Stimulated activated CD8-positive, alpha-beta memory T cell treated with anti-CD3 and anti-CD28 coated beads, Interleukin-7, amount 100 ng/mL, for 24 hours (primary cell): ENCODE data around the gene FEM1B.

ENCODE experiments used
- DNase-seq: peaks from one replicate; pipeline ENCODE4 v3.0.0-alpha.2; 2020; ENCODE audit warnings: low read depth

The FEM1B gene

DNA sequence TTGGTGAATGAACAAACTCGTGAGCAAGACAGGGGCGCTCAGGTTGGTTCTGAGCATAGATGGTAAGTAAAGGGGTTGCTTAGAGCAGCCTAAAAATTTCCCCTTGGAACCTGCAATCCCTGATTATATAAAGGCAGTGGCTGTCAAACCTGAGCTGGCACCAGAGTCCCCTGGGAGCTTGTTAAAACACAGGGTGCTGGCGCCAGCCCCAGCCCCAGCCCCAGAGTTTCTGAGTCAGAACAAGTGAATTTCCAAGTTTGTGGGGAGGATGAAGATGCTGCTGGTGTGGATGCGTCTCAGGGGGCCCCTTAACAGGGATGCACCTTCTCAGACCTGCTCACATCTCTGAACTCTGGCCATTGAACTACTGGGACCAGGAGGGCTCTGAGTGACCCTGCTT is 48.2 kb downstream of the FEM1B start:
- no peak for DNase-seq

DNA sequence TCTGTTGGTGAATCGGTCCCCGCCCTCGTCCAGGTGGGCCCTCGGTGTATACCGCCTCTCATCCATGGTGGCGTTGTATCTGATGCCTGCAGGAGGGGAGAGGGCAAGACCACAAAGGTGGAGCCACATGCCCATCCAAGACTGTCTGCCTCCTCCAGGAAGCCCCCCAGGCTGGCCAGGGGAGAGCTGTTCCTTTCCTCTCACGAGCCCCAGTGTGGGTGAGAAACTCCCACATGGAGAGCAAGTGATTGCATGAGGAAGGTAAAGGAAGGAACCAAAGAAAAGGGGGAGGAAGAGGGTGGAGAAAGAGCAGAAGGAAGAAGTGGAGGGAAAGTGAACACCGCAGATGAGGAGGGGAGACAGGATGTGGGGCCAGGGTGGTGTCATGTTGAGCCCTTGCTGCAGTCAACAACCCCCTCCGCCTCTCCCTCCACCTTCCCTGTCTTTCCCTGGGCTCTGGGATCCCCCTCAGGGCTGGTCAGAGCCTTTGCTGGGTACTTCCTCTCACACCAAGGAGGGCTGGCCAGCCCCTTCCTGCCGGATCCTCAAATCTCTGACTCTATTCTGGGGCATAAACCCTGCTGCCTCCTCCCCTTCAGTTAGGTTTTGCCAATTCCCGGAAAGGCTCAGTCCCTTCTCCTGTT is 49.3 kb downstream of the FEM1B start:
- no peak for DNase-seq

DNA sequence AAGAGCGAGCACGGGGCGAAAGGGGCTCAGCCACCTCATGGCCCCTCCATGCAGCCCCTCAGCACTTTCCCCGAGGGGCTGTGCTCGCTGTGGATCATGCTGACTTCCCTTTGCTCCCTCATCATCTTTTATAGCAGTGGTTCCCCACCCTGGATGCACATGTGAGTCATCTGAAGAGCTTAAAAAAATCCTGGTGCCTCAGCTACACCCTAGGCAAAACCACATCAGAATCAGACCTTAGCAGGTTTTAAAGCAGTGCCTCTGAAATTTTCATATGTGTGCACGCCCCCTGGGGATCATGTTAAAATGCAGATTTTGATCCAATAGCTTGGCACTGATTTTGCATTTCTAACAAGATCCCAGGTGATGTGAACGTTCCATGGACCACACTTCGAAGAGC is 50.9 kb downstream of the FEM1B start:
- DNase-seq, result no peak

DNA sequence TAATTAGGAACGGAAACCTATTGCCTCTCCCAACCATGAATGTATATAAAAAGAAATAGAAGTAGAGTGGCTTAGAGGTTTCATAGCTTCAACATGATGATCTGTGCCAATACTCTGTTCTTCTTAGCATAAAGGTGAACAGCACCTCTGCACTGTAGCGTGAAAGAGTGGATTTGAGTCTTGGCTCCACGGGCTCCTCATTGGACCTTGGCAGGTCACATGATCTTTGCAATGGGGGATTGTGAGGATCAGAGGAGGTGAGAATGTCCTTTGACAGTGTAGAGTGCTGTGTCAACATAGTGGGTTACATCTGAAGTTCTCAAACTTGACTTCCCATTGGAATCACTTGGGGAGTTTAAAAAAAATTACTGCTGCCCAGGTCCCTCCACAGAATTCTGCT is 51.4 kb downstream of the FEM1B start:
- DNase-seq, result no peak

DNA sequence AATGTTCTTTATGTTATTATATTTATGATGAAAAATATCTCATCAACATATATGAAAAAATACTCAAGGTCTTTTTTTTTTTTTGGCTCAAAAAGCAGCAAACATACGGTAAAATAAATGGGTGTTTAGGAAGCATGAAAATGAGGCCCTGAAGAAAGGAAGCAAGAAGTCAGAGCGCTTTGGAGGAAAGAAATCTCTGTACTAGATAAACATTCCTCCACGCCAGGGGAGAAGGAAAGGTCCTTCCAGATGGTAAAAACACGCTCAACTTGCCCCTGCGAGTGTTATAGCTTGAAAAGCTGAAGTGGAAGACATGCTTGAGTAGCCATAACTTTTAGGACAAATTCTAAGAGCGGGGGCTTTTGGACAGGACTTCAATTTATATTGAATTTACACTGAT is 52.9 kb downstream of the FEM1B start:
- no peak for DNase-seq

DNA sequence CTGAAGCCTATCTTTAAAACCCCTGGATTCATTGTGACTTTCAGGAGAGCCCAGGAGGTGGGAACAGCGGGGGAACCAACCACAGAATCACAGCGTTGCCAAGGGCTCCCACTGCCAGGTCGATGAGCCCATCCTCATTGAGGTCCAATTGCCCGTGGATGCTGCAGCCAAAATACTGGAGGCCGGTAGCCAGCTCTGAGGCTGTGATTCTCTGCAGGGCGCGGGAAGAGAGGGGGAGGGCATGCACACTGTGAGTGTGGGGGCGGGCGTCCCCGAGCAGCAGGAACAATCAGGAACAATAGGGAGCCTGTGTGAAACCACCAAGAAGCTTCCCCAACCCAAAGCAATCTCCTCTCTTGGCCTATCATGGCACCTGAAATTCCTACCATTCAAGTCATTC is 53.4 kb downstream of the FEM1B start:
- DNase-seq, result no peak

DNA sequence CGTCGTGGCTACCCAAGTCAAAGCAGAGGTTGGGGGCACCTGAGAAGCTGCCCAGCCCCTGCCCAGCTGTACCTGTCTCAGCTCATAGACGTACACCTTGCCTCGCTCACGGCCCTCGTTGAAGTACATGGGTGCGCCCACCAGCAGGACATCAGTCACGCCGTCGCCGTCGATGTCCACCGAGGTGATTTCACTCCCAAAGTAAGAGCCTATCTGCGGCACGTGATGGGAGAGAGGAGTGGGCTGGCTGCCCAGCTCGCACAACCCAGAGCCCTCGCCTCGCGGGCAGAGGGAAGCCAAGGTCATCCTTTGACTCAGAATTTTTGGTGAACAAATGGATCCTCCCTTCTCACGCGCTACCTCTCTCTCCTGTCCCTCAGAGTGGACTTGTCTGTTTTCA is 54.7 kb downstream of the FEM1B start:
- DNase-seq, result no peak

DNA sequence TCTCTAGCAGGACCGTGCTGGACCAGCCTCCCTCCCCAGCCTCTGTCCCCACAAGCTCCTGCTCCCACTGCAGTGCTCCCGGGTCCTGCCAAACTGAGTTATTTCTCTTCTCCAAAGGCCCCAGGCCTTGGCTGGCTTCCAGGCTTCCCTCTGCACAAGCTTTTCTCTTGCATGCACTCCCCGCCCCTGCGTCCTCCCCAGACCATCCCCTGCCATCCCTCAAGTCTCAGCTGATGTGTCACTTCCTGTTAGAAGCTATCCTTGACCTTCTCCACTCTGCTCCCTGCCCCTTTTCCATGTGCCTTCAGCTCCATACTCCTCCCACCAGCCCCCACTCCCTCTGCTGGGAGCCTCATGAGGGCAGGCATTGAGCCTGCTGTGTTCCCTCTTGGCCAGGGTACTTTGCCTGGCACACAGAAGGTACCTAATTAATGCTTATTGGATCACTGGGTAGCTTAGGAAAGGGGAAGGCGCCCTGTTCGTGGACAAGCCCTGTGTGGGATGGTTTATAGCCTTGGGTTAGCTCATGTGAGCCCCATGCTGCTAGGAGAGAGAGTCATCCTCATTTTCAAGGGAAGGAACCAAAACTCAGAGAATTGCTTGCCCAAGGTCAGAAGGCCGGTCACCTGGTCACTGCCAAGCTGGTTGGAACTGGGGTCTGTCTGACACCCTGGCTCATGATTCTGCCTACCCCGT is 56.4 kb downstream of the FEM1B start:
- no peak for DNase-seq

DNA sequence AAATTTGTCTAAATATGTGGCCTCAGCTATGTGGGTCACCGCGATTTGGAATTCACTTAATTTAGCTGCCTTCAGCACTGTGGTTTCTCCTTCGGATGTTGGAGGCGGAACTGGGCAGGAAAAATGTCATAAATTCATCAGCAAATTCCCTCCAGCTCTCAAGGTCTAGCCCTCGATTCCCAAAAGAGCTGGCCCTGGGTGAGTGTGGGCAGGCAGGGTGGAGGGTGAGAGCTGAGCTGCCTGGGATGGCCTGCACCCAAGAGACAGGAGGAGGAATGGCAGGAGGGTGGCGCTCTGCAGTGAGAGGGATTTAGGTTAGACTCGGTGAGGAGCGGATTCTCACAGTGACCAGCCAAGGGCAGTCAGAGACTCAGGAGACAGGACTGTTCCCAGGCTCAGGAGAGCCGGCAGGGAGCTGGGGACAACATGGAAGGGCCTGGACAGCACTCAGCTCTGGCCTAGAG is 57.1 kb downstream of the FEM1B start:
- no peak for DNase-seq

DNA sequence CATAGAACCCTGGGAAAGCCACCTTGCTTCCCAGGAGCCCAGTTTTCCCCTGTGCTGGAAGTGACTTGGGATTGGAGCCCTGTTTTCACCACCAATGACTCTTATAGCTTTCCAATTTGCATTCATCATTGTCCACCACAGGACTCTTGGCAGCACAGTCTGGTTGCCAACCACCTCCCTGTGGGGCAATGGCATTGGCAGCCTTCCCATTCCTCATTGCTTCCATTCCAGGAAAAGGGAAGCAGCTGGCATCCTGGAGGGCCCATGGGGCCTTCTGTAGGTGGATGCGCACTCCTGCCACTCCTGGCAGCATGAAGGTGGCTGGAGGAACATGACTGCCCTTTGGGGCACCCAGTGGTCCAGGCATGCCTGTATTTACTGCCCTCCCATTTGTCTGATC is 57.7 kb downstream of the FEM1B start:
- DNase-seq, result no peak

DNA sequence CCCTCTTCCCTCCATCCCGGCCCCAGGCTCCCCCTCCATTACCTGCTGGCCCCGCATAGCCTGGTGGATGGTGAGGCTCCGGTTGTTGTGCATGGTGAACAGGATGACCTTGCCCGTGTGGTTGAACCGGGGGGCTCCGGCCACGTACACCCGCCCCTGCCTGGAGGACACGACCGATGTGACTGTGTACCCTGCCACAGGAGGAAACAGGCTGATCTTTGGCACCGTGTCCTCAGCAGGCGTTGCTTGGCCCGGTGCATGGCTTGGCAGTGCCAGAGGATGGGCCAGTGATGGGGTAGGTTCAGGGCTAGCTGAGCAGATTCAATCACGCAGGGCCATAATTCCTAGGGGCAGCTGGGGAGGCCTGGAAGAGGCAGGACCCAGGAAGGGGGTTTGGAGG is 58.1 kb downstream of the FEM1B start:
- no peak for DNase-seq

DNA sequence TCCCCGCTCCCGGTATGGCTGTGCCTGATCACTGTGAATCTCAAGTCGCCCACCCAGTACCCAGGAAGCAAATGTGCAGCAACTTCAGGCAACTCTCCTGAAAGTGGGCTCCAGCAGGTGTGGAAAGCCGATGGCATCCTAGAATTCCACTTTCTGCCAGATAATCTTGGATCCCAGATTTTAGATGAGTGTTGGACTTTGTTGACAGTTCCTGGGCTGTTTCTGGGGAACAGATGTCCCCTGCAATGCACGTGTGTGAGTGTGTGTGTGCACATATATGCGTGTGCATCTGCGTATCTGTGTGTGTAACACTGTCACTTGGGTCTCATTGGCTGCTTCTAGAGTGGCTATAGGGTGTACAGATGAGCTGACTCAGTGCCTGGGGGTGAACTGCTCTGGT is 59.0 kb downstream of the FEM1B start:
- DNase-seq, result no peak

DNA sequence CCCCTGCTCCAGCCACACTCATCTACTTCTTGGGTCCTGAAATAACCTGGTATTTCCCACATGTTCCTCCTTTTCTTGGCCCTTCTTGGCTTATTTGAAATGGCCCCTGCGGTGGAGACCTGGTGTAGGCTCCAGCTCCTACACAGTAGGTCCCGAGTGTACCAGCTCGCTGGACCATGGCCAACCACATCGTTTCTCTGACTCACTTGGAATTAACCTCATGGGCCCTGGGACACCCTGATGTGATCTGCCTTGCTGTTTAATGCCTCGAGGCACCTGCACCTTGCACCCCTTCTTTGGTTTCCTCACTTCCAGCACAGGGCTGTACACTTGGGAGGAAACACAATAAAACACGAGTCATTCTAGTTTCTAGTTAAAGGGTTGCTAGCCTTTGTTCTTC is 60.3 kb downstream of the FEM1B start:
- no peak for DNase-seq

DNA sequence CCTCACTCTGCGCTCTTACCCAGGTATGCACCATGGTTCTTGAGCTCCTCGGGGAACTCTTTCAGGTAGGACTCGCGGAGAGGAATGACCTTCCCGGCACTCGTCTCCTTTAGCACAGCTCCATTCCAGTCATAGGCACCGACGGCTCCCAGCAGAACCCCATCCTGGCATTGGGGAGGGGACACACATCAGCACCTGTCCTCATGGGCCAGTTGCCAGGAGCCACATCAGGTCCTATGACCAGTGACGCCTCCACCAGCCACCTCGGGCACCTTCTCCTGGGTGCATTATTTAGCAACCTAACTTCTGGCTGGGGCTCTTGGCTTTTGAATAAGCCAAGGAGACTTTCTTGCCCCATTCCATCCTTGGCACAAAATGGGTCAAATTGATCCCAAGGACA is 61.9 kb downstream of the FEM1B start:
- DNase-seq, result no peak

DNA sequence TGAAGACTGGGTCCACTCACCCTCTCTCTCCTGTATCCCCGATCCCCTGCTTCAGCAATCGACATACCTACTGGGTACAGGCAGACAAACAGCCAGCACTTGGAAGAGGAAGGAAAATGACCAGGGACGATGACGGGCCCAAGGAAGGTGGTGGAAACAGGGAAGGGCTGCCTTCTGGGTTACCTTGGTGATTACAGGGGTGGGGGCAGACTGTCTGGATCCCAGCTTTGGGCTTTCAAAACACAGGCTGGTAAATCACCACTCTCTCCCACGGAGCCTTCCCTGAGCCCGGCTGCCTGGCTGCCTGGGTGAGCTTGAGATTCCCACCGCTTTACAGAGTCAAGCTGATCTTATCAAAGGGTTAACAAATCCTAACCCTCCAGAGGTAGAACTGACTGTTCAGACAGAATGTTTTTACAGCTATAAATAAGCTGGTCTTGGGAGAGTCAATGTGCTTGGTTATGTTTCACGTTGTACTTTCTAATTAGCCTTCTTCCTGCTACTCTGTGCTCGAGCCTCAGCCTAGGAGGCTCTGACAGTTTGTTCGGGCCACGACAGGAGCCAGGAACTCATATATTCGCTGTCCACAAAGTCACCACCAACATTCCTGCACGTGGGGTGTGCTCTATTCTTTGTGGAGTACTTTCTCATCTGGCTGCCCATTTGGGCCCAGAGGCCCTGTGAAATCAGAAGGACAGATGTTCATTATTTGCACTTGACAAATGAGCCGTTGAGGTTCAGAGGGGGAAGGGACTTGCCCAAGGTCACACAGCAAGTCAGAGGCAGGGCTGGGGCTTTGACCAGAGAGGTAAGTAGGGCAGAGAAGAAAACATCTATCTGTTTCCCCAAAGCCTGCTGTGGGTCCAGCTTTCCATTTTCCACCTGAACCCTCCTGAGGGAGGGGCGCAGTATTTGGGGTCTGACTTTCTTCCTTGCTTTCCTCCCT is 63.5 kb downstream of the FEM1B start:
- DNase-seq, result no peak

DNA sequence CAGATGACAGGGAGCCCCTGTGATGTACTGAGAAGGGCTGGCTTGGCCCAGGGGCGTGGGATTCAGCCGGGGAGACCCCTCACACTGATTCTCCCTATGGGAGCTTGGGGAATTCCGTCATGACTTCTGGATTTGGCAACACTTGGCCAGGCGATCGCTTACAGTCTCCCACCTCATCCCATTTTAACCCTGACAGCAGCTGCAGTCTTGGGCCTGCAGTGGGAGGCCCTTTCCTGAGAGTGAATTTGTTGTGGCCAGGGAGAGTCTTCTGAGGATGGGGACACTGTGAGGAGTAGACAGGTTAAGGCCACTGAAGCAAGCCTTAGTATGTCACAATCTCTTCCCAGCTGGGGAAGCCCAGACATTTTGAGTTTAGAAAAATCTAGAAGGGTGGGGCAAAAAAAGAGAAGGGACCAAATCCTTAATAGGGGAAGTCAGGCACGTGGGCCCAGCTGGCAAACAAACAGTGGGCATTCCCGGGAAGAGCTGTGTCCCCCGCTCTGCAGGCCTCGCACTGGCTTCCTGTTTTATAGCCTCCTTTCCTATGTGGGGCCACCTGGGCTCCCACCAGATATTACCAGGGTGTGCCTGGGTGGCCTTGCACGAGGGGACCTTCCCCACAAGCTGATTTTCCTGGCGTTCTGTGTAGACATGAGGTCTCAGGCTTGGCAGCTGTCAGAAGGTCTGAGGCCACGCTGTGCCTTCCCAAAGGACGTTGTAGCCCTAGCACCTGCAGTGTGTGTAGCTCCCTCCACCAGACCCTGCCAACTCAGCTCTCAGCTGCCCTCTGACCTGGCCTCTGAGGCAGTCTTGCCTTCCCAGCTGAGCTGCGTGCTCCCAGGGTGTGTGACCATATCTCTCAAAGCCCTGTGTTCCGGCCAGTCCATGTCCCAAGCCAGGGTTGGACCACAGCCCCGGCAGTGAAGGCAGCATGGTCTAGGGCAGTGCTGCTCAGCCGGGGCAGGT is 64.5 kb downstream of the FEM1B start:
- DNase-seq, result no peak

DNA sequence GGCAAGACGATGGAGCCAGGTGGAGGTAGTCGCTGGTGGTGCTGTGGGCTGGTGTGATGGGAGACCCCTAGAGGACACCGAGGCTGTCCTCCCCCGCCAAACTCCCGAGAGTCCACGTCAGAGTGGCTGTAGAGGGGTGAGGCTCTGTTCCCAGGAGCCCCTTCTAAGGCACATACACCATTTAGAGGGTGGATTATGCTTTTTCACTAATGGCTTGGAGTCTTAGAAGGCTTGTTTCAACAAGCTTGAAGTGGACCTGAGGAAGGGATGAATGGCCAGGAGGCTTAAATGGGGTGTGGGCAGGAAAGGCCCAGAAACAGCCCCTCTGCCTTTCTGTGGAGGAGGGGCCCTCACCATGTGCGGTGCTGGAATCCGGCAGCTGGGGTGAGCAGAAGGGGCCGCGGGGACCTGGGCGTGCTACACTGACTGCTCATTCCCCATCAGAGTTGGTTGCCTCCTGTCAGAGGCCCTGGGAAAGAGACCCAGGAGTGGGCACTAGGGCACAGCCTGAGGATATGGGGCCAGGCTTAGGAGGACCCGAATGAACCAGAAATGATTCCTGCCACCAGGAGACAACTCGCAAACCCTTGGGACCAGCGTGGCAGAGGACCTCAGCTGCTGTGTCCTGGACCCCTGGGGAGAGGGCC is 66.2 kb downstream of the FEM1B start:
- DNase-seq, result no peak

DNA sequence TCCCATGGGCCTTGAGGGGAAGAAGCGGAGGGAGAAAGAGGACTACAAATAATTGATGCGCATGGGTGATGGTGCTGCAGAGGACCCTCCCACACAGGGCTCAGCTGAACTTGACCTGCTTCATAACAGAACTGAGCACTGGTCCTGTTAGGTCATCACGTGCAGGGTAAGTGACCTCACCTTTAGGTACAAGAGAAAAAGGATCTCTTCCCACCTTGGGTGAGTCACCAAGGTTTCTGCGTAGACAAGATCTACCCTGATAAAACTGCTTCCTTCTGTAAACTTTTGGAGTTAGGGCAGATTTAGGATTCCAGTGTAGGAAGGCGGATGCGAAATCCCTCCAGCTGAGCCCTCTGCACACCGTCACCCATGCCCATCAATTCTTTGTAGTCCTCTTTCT is 67.1 kb downstream of the FEM1B start:
- DNase-seq, result no peak
